Lung microvascular endothelial cell (primary cell): ENCODE data around the gene SPG21. TPM values are rescaled to one million over a fixed set of nuclear protein-coding genes. Genes with fewer than 3 reads are reported as not detected.
A peak's percentile ranks its signal among the peaks of the same experiment; 100 is the strongest.

Experiments
- DNase-seq, 2 donors: peaks; one replicate each; pipeline versions ENCODE4 v3.0.0 to v3.0.0-alpha.2; 2010; ENCODE audit warnings: low read depth in 2 of 2
- total RNA-seq: library from RNA; depleted of rRNA; stranded (reverse); fragments of >200 nt; gene quantifications from 2 replicates; pipeline ENCODE4 v1.2.1, GENCODE V29; 2014

Gene SPG21
- total RNA-seq, 1 donor from 2014 or later = 69.6 TPM

DNA sequence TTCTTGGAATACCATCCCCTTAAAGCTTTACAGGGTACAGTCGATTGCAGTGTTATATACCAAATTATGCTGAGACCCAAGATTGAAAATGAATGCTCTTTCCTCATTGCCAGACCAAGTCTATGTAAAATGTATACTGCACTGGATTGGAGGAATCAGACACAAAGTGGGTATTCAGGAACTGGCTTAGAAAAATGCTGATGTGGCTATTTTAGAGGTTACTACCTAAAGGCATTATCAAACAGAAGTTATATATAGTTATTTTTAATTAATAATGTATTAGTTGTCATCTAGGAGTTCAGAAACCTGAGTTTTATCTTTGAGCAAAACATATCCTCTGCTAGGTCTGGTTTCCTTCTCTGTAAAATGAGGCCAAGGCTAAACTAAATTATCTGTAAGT lies 3.6 kb upstream of the SPG21 start:
- DNase-seq = no peak

DNA sequence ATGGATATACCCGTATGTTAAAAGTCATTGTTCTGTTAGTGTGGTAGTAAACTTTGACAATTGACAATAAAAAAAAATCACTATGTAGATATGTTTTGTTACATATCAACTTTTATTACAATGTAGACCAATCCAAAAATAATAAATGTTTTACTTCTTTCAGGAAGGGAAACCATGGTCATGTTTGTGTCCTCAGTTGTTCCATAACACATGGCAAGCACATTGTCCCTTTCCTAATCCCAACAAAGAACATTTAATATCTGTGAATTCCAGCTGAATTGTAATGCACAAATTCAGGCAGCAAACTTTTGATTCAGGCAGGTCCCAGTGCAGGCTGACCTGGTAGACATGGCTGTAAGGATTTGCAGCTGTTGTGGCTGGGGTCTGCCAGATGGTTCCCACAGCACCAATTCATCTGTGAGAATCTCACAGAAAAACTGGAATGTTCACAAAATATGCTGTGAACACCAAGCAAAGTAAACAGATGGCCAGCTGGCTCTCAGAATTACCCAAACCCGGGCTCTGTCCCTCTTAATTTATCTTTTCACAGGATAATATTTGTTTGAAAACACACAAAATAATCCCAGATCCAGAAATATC lies 1.9 kb upstream of the SPG21 start:
- DNase-seq = peak in 1 of 2 donors; percentile 80

DNA sequence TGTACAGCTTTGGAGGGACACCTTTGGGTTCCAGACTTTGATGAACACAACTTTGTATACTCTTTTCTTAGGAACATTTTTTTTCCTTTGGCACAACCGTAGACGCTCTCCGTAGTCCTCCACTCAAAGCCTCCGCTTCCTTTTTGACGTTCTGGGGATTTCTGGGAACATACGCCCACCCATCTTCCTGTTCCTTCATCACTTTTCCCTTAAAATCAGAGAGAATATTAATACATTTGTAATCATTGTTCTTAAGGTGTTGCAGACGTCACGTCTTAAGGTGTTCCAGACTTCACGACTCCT lies 405 bp upstream of the SPG21 start:
- DNase-seq = no peak

DNA sequence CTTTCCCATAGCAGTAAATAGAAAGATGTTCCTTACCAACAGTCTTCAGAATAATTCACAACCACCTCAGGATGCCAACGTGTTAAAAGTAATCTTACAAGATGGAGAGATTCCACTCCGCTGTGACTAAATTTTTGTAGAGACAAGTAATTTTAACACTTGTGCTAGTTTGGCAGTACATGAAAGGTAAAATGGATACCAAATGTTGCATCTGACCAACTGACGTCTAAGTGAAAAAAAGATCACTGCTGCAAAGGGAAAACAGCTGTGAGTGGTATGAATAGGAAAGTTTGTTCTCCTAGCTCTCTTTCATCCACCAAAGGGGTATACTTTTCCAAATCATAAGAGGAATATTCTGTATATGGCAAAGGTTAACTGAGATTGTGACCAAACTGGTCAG lies 2.6 kb downstream of the SPG21 start:
- DNase-seq = no peak

- DNase-seq = peak; percentile 17 to 60
Measured at GRCh38 chr15:64985366-64986033, 4.2 kb downstream of the SPG21 start.

- DNase-seq = no peak
Measured at GRCh38 chr15:64982472-64982871, 7.2 kb downstream of the SPG21 start.

DNA sequence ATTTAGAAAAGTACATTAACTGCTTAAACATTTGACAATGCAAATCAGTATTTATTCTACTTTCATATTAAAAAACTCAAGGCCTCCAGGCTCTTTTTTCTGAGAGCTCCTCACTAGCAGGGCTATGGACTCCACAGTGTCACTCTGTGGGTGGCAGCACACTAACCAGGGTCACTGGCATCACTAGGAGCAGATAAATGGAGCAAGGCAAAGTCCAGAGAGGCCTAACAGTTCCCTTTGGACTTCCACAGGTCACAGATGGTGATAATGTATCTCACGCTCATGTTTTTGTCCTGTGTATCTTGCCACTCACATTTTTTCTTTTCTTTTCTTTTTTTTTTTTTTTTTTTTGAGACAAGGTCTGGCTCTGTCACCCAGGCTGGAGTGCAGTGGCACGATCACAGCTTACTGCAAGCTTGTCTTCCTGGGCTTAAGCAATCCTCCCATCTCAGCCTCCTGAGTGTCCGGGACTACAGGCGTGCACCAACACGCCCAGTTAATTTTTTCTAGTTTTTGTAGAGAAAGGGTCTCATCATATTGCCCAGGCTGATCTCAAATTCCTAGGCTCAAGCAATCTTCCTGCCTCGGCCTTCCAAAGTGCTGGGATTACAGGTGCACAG lies 7.8 kb downstream of the SPG21 start:
- no peak for DNase-seq

- no peak for DNase-seq
Measured at GRCh38 chr15:64979252-64979710, 10.4 kb downstream of the SPG21 start.

- no peak for DNase-seq
Measured at GRCh38 chr15:64975390-64975789, 14.3 kb downstream of the SPG21 start.

DNA sequence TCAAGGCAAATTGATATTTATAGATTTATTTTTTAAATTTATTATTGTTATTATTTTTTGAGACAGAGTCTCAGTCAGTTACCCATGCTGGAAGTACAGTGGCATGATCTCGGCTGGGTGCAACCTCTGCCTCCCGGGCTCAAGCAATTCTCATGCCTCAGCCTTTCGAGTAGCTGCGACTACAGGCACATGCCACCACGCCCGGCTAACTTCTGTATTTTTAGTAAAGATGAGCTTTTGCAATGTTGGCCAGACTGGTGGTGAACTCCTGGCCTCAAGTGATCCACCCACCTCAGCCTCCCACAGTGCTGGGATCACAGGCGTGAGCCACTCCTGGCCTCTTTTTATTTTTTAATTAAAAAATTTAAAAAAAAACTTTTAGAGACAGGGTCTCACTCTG lies 19.0 kb downstream of the SPG21 start:
- no peak for DNase-seq

DNA sequence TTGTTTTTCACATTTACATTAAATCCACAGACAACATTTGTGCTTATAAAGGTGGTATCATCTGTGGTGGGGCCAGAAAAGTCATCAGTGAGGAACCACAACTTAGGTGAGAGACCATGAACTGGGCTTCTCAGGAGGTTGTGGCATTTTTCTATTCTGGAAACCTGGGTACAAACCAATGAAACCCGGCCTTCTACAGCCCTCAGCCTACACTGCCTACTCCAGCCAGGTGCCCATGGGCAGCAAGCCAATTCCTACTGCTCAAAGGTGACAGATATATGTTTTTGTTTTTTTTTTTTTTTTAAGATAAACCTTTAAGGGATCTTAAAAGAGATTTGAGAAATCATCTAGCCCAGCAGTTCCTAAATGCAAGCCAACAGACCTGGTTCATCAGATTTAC lies 20.3 kb downstream of the SPG21 start:
- no peak for DNase-seq

GRCh38 chr15:64961013-64961412 lies 28.7 kb downstream of the SPG21 start:
- no peak for DNase-seq

DNA sequence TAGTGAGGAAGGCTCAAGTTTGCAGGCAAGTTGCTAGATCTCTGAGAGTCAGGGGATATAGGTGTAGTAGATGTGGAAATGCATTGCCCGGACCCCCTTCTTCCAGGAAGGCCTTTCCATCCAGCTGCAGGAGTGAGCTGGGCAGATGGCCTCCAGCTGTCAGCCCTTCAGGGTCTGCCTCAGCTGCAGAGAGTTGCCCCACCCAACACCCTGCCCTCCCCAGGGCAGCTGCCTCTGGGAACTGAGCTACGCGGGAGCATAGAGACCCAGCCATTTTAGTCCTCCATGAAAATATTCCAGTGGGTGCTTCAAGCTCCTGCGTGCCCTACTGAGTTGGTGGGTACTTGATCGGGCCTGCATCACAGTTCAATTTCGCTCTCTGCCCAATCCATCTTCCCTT lies 29.6 kb downstream of the SPG21 start:
- no peak for DNase-seq

DNA sequence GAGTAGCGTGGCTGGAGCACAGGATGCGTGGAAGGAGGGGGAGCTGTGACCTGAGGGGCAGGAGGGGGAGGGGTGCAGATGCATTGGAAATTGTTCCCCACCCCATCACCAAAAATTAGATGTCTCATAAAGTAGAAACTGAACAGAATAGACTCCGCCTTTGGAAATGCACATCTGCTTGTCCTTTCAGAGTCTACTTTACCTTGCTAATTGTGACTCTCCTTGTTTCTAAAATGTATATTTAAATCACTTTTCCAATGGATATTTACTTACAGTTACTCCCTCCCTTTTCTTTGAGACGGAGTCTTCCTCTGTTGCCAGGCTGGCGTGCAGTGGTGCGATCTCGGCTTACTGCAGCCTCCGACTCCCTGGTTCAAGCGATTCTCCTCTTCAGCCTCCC lies 30.6 kb downstream of the SPG21 start:
- no peak for DNase-seq

DNA sequence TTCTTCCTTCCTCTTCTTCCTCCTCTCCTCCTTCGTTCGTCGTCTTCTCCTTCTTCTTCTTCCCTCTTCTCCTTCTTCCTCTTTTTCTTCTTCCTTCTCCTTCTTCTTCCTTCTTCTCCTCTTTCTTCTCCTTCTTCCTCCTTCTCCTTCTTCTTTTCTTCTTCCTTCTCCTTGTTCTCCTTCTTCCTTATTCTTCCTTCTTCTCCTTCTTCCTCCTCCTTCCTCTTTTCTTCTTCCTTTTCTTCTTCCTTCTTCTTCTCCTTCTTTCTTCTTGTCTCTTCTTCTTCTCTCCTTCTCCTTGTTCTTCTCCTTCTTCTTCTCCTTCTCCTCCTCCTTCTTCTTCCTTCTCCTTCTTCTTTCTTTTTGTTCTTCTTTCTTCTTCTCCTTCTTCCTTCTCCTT lies 35.3 kb downstream of the SPG21 start:
- DNase-seq = no peak

DNA sequence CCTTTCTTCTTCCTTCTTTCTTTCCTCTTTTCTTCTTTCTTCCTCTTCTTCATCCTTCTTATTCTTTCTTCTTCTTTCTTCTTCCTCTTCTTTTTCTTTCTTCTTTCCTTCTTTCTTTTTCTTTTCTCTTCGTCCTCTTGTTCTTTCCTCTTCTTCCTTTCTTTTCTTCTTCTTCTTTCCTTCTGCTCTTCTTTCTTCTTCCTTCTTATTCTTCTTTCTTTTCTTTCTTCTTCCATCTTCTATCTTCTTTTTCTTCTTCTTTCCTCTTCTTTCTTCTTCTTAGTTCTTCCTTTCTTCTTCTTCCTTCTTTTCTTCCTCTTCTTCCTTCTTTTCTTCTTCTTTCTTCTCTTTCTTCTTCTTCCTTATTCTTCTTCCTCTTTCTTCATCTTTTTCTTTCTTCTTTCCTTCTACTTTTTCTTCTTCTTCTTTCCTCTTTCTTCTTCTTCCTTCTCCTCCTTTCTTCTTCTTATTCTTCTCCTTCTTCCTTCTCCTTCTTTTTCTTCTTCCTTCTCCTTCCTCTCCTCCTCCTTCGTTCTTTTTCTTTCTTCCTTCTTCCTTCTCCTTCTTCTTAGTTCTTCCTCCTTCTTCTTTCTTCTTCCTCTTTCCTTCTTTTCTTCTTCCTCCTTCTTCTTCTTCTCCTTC lies 37.8 kb downstream of the SPG21 start:
- no peak for DNase-seq

DNA sequence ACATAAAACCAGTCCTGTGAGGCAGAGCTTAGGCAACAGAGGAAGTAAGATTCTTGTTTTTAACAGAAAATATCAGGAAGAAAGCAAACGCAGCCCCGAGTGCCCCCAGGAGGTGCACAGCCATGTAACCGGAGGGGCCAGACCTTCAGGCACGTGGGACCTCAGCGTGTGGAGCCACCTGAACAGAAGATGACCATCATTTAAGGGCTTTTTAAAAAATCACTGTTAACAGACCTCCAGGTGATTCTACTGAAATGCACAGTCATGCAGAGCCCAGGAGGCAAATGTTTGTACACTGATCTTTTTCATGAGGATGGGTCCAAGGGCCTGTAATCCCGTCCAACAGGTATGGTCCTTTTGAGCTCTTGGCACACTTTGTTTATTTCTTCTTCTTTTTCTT lies 38.8 kb downstream of the SPG21 start:
- no peak for DNase-seq

GRCh38 chr15:64949383-64950186 lies 40.1 kb downstream of the SPG21 start:
- DNase-seq = no peak

- peak in 1 of 2 donors; percentile 17 for DNase-seq
Measured at GRCh38 chr15:64948916-64949315, 40.8 kb downstream of the SPG21 start.

GRCh38 chr15:64947211-64947610 lies 42.5 kb downstream of the SPG21 start:
- DNase-seq = no peak

DNA sequence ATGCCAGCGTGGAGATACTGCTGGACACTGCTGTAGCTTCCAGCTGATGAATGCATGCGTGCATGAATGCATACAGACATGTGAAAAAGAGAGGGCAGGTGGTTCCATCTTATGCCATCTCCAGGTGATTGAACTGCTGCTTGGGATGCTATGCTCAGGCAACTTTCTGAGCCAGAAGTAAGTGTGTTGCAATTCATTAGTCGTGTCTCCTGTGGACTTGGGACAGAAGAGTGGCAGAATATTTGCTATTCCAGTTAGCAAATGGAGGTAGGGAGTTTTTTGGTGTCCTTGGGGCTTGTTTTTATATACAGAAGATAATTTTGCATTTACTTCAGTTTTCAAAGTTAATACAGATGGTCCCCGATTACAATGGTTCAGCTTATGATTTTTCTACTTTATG lies 44.8 kb downstream of the SPG21 start:
- no peak for DNase-seq
